GM21529 (cell line): ENCODE data around the gene C11orf91.
"Not testable (repeated sequence)": the region's sequence is repeated elsewhere in the genome, so short reads cannot be mapped to it uniquely, and the experiment has no call there.

Experiments used
- ATAC-seq: cut with Tn5 transposase; IDR thresholded peaks from one replicate; pipeline ENCODE4 v1.9.1; 2021; ENCODE audit not compliant: unreplicated experiment

The C11orf91 gene

DNA sequence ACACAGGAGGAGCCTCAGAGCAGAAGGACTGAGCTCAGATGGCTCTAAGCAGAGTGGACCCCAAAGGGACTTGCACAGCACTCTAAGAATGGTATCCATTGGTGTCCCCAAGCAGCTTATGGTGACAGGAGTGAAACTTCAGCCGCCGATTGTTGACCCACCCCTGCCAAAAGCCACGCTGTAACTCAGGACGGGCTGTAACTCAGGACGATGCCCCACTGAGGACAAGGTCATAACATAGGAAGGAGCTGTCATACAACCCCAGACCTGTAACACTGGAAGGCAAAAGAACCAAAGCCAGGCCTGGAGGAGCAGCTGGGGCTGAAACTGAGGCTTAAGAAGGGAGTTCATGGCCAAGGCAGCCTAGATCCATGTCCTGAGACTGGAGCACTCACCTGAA, 21.4 kb upstream of the C11orf91 start:
- ATAC-seq: no peak

DNA sequence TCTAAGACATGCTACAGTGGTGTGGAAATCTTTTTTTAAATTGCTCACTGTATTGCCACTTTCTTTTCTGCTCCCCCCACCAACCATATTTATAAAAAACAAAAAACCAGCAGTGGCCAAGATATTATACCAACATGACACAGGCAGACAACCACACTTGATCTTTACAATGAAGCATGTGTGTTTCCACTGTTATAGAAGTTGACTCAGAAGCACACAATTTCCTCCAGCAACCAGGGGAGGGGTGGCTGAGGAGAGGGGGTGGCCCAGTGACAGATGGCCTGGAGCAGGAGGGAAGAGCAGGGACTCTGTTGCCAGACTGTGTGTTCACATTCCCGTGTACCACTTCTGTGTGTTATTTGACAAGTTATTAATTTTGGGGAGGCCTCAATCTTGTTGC, 20.8 kb upstream of the C11orf91 start:
- no peak for ATAC-seq

DNA sequence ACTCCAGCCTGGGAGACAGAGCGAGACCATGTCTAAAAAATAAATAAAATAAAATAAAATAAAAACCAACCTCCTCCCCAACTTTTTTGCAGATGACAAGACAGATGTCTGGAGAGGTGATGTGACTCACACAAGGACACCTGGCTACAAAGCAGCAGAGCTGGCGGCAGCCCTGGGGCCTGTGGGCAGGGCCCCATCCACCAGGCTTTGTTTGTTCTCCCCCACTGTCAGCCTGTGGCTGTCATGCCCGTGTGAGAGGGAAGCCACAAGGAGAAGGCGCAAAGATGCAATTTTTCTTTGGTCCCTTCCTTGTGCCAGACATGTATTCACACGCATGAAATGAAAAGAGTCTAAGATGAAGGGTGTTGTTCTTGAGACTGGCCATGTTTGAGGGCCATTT, 19.0 kb upstream of the C11orf91 start:
- ATAC-seq: no peak

DNA sequence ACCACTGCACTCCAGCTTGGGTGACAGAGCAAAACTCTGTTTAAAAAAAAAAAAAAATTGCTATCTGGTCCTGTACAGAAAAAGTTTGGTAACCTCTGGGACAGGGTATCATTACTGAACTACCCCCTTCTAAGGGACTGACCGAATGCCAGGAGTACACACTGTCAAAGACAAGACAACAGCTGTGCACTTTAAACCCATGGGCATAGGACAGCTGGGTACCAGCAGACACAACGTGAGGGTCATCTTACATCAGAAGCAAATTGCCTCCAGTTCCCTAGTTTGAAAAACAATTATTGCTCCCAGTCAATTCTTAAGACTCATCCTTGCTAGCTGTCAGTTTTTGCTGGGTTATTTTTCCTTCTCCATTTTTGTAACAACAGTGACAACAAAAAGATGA, 17.8 kb upstream of the C11orf91 start:
- ATAC-seq: no peak

DNA sequence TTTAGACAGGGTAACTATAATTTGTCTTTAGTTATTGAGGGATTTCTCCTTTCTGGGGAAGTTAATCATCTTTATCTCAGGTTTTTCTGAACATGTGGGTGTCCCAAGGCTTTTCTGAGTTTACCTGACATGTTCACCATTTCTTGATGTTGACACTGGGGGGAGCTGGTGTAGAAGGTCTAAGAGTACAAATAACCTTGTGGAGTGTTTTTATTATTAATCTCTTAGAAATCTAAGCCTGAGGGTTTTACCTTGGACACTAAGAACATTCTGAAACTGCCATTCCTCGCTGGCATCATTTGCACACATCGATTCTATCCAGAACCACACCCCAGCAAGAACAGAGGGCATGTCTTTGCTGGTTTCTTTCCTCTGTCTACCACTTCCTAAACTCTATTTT, 15.6 kb upstream of the C11orf91 start:
- no peak for ATAC-seq

DNA sequence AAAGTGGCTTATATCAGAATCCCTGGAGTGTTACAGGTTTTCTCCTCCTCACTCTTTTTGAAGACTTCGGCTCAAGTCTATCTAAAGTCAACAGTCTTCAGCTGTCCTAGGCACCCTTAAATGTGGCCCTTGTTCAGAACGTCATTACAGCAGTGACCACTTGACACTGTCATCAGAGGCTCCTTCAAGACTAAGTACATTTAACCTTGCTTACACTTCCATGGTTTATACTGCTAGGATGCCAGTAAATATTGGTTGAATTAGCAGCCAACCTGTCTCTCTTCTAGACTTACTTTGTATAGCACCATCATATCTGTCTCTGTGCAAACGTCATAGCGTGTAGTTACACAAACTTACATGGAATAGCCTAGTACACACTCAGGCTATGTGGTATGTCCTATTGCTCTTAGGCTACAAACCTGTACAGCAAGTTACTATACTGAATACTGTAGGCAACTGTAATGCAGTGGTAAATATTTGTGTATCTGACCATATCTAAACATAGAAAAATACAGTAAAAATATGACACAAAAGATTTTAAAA, 13.3 kb upstream of the C11orf91 start:
- ATAC-seq: no peak

DNA sequence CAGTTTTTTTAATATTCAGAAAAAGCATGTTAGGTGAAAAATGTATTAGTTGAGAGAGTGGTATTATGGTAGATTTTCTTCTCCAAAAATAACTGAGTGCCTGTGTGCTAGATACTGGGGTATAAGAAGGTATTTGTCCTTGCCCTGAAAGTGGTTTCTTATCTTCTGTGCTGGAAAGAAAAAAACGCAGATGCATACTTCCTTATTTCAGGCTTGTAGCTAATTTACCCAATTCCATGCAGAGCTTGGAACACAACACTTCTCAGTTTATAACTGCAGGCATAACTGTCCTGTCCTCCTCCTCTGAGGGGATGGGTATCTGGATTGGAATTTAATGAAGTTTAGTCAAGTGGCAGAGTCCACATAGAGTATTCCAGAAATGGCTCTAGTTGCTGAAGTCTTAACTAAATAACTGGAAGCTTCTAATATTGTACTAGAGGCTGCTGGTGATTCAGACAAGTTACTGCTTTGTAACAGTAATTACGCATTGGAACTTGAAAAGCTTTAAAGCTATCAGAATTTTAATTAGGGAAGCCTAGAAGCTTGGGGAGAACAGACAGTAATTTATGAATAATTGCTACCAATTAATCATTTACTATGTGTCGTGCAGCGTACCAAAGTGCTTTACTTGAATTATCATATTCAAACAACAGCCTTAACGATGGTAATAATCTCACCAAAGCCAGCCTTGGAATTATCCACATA, 12.7 kb upstream of the C11orf91 start:
- no peak for ATAC-seq

DNA sequence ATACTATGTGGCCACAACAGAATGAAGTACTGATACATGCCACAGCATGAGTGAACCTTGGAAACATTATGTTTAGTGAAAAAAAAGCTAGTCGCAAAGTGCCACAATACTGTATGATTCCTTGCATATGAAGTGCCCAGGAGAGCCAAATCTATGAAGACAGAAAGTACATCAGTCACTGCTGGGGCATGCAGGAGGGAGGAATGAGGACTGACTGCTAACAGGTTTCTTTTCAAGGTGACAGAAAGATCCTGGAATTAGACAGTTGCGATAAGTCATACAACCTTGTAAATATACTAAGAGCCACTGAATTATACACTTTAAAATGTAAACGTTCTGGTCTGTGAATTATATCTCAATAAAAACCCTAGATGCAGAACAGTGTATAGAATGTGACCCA, 11.8 kb upstream of the C11orf91 start:
- ATAC-seq: no peak

DNA sequence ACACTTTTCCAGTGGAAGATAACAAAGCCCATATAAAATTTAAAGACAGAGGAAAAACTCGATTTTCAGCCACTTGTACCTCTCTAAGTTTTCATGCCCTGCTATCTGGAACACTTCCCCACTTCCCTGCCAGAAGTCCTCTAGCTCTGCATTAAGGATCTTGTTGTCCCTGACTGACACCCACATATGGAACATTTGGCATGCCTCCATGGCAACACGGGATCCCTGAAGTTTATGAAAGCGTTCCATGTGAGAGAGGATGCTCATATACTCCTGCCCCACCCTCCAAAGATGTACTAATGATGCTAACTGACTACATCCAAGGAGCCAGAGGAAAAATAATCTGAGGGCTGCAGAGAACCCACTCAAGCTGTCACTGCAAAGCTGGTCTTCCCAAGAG, 8.8 kb upstream of the C11orf91 start:
- ATAC-seq: no peak

DNA sequence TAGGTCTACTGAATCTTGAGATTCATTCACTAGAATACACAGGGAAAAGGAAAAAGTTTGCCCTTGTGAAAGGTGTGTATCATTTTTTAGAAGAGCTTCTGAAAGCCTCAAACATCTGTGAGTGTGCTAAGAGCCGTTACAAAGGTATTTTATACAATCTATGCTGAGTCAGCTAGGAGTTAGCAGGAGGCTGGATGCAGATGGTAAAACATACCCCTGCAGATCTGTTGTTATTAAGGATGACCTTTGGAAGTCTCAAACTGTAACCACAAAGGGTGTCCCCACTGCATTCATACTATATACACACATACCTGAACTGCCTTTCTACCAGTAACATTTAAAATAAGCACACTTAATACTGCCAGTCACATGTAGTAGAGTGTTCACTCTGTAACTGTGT, 8.4 kb upstream of the C11orf91 start:
- ATAC-seq: no peak

DNA sequence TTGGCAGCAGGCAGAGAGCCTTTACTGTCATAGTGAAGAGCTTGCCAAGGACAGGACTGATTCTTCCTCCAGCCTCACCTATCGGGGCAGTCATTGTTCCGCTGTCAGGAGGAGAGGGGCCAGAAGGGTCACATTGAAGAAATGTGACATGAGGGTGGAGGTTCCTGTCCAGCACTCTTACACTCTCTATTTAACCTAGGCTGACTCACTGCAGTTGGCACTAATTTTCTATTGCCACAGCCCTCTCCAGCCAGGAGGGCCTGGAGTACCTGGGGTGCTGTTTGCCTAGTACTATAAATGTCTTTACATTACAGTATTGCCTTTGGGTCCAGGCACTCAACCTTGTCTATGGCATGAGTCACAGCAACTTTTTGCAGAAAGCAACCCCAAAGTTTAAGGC, 7.2 kb upstream of the C11orf91 start:
- not testable (repeated sequence) for ATAC-seq

DNA sequence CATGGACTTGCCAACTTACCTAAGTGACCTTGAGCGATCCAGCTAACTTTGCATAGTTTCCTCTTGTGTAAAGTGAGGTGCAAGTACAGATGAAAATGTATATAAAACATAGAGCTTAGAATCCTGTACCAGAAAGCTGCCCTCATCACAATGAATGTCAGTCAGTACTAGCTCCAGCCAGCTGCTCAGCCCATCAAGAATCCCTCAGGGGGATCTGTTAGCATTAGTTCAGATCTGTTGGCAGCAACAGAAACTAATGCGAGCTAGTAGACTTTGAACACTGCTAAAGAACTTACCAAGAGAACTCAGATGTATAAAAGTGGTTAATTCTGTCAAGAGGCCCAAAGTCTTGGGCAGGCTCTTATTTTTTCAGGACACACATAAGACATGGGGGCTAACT, 6.3 kb upstream of the C11orf91 start:
- ATAC-seq: no peak

DNA sequence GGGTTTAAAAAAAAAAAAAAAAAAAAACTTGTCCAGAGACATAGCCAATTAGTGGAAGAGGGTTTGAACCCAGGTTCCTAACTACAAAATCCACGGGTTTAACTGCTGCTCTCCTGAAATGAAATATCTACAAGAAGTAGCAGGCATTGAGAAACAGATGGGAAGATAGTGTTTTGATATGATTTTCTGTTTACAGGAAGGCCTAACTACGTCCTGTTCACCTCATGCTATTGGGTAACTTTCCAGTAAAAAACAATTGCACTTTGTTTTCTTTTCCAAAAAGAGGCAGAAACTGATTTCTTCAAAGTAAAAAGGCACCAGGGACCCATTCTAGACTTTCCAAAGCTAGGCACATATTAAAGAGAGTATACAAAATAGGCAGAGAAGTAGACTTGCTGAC, 5.9 kb upstream of the C11orf91 start:
- ATAC-seq: no peak

DNA sequence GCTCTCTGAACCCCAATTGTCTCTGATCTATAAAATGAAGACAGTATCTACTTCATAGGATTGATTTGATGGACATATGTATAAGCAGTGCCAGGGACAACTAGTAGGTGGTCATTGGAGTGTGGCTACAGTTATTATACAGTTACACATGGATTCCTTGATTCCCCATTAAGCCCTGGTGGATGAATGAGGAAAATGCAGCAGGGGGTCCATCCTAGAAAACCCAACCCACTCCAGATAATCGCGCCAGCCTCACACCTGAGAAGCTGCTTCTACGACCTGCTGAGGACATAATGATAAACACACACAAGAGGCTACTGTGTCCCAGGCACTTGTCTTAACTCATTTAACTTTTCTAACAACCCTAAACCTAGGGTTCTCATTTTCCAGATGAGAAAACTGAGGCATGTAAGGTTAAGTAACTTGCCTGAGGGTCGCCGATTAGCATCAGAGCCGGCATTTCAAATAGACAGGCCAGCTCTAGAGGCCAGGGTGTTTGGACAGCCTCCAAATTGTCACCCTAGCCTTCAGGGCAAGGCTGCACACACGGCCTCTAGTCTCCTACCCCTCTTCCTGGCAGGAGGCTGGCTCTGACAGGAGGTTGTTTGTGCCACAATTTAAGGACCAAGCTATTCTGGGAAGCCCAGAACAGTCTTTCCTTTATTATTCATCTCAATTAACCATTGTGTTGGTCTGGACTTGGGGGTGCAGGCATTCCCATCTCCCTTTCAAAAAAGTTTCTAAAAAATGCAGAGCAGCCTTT, 3.8 kb upstream of the C11orf91 start:
- no peak for ATAC-seq

DNA sequence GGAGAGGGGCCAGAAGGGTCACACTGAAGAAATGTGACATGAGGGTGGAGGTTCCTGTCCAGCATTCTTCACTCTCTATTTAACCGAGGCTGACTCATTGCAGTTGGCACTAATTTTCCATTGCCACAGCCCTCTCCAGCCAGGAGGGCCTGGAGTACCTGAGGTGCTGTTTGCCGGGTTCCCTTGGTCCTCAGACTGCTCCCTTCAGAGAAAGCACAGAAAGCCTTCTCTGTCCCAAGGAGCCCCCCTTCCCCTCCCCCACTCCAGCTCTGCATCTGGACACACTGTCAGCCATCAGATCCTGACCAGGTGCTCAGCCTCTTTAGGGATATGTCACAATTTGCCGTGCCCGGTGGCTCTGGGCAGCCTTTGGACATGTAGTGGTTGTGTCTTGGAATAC, 3.2 kb upstream of the C11orf91 start:
- no peak for ATAC-seq

DNA sequence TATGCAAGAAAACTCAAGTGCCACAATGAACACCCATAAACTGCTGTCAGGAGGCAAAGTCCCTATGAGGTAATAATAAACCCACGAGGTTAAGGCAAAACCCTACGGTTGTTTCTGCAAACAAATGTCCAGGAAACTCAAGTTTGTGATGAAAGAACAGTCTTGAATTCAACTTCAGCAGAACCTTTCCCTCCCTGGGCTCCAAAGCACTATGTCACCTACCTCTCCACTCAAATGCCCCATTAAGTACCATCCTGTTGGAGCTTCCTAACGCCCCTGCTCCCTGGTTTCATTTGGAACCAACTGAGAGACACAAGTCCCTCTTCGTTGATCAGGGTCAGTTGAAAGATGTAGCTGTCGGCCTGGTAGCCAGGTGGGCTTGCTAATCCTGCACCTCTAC, 2.6 kb upstream of the C11orf91 start:
- ATAC-seq: no peak

DNA sequence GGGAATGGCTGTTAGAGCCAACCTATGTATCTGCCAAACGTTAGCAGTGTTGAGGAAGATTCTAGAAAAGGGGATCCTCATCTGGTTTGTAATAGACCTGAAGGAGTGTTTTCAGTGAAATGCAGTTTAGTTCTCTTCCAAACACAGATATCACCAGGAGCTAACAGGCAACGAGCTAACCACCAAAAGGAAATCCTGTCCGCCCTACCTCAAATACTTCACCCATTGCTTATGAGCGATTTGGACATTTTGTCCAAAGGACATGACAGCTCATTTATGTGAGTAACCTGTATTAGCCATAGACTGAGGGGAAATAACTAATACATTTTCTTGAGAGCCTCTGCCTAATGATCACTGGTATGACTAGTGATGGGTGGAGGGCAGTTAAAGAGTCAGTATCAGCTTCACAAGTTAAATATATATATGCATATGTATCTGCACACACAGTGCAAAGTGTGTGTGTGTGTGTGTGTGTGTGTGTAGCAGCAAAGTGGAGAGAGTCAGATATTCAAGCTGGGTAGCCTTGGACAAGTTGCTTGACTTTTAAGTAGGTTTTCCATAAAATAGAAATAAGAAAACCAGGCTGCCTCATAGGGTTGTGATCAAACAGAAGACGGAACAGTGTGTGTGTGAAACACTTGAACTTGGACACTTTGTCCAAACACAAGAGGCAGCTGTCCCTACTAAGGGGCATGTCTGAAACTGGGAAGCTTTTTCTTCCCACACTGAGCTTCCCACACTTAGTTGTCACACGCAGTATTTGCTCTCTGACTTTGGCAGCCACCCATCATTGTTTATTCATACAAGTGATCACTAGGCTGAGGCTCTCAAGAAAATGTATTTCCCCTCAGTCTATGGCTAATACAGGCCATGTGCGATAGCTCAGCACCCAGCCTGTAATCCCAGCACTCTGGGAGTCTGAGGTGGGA, 940 bp upstream of the C11orf91 start:
- ATAC-seq: no peak

DNA sequence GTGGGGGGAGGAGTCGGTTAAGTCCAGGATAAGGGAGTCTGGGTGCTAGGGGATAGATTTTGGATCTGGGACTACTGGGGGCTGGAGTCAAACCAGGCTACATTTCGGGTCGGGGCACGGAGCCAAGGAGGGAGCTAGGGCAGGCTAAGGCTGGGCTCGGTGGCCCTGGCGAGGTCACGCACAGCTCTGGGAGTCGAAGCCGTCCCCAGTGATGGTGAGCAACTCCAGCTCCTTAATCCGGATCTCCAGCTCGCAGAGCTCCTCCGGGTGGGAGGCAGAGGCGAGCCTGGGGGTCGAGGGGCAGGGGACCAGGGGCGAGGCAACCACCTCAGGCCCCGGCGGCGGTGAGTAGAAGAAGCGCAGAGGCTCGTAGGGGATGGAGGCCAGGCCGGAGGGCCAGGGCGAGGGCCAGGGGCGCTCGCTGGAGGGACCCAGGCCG, 544 bp downstream of the C11orf91 start:
- ATAC-seq: no peak

DNA sequence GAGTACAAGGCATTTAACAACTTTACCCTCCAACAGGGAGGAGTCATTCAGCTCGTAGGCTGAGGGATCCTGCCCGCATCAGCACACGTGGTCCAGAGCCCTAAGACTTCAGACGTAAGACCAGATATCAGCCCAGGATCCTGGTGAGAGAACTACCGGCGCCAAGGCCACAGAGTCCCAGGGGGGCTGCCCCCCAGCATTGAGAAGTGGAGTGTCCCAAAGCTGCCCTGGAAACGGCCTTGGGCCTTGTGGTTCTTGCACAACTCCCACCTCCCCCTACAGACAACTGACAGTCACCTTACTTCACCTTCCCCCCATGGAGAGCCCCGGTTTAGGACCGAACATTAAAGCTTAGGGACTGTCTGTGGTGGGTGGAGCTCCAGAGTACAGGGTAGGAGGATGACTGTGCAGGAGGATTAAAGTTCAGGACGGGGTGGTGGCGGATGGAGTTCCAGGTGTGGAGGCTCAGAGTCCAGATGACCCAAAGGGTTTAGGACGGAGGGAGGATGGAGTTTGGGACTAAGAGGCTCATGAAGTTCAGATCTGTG, 1.0 kb downstream of the C11orf91 start:
- no peak for ATAC-seq

DNA sequence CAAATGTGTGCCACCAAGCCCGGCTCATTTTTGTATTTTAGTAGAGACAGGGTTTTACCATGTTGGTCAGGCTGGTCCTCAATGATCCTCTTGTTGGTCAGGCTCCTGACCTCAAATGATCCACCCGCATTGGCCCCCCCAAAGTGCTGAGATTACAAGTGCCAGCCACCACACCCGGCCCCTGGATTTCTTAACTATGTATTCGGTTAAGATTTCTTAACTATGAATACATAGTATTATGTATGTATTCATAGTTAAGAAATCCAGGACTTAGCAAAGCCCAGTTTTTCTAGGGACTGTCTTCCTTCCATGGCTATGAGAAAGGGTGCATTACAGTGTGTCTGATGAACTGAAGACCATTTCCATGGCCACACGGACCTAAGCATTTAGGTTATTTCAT, 1.7 kb downstream of the C11orf91 start:
- ATAC-seq: no peak

DNA sequence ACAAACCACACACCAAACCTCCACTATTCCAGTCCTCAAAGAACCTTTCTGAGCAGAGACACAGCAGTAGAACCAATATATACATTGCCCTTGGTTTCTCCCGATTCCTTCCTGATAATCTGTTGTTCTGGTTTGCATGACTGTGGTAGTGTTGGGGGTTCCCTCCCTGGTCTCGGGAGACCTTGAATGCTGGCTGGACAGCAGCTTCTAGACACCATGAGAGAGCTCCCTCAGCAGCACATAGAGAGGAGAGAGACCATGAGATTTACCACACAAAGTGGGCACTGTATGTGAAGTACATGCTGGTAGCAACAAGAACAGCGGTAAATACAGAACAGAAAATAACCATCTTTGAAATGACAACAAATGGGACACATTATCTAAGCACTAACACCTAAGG, 2.6 kb downstream of the C11orf91 start:
- no peak for ATAC-seq
